GF-D8 (cell line): ENCODE data around the gene SDSL.

Experiments used
- DNase-seq: peaks from one replicate; lab custom pipeline; 2025; lab: John Stamatoyannopoulos, UW

SDSL gene

GRCh38 chr12:113449299-113449698 lies 27.1 kb downstream of the SDSL start:
- DNase-seq: no peak

GRCh38 chr12:113449839-113450238 lies 27.7 kb downstream of the SDSL start:
- no peak for DNase-seq

DNA sequence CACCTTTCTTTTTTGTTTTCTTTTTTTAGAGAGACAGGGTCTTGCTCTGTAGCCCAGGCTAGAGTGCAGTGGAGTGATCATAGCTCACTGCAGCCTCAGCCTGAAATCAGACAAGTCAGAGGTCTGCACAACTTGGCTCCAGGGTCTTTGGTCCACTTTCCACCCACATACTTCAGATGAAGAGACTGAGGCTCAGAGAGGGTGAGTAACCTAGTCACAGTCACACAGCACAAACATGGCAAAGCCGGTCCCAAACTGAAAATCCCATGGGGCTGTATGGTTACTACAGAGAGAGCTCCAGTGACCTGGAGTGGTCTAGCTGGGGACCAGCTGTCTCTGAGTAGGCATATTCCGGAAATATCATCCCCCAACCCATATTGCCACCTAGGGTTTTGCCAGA lies 30.3 kb downstream of the SDSL start:
- DNase-seq: no peak

- DNase-seq: no peak
Measured at GRCh38 chr12:113453330-113453729, 31.1 kb downstream of the SDSL start.

GRCh38 chr12:113456199-113456598 lies 34.0 kb downstream of the SDSL start:
- DNase-seq: no peak

DNA sequence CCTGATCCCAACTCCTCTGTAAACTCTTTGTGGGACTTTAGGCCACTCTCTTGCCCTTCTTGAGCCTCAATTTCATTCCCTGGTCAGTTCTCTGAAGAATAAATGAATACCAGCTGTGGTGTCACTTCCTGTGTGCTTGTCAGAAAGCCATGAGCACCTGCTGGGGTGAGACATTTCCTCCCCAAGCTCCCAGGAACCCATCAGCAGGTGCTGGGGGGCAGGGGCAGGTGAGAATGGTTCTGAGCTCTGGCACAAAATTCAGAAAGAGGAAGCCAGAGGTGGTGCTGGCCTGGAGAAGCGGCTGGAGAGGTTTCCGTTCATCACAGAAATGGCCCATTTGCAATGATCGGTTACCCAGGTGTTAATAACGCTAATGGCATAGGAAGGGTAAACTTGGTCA lies 34.6 kb downstream of the SDSL start:
- DNase-seq: no peak

- DNase-seq: no peak
Measured at GRCh38 chr12:113457185-113457584, 35.0 kb downstream of the SDSL start.

- no peak for DNase-seq
Measured at GRCh38 chr12:113457710-113458109, 35.5 kb downstream of the SDSL start.

DNA sequence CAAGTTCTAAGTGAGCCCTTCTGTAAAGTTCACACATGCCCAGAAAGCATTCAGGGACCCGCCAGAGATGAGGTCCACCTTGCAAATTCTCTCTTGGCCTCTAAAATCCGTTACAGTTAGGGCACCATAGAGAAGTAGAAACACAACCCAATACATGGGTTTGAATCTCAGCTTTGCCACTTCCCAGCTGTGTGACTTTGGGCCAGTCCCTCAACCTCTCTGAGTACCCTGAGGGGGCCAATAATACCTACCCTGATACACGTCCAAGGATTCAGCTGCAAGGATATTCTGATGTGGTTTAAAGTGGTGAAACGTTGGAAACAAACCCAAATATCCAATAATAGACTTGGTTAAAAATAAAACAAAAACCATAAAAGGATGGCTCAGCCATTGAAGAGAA lies 37.8 kb downstream of the SDSL start:
- DNase-seq: no peak

- no peak for DNase-seq
Measured at GRCh38 chr12:113461666-113462065, 39.5 kb downstream of the SDSL start.

DNA sequence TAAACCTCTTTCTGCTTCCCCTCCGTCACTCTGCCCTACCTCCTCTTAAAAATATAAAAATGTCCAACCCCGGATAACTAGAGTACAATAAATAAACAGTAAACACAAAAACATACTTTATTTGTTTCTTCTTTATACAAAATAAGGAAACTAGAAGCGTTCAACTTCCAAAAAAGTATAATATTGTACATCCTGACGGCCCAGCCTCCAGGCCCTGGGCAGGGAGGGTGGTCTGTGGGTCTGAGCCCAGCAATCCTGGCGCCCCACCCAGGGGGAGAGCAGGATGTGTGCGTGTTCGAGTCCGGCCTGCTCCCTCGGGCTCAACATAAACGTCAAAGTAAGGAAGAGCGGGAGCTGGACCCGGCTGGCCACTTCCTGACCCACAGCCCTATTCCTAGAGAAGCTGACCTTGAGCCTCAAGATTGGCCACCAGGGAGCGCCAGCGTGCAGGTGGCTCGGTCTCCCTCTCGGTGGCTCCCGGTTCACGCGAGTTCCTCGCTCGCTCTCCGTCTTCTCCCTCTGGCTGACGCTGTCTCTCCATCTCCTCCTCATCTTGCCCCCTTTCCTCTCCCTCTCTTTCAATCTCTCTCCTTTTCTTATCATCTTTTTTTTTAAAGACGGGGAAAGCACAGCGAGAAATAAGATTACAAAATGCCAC lies 40.1 kb downstream of the SDSL start:
- no peak for DNase-seq

- DNase-seq: no peak
Measured at GRCh38 chr12:113462998-113463745, 41.0 kb downstream of the SDSL start.

- no peak for DNase-seq
Measured at GRCh38 chr12:113463746-113464451, 41.7 kb downstream of the SDSL start.

DNA sequence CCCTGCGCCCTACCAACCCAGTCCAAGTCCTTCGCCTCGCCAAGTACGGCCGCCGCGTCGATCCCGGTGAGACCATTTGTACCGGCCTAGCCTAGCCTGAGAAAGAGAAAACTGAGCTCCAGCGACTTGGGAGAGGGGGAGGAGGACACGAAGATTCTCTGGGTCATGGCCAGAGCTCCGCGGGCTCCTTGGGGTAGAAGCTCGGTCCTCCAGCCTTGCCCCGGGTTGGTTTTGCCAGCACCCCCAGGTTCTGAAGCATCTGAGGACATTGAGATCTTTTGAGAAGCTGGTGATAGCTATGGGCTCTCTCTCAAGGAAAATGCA lies 42.2 kb downstream of the SDSL start:
- no peak for DNase-seq

DNA sequence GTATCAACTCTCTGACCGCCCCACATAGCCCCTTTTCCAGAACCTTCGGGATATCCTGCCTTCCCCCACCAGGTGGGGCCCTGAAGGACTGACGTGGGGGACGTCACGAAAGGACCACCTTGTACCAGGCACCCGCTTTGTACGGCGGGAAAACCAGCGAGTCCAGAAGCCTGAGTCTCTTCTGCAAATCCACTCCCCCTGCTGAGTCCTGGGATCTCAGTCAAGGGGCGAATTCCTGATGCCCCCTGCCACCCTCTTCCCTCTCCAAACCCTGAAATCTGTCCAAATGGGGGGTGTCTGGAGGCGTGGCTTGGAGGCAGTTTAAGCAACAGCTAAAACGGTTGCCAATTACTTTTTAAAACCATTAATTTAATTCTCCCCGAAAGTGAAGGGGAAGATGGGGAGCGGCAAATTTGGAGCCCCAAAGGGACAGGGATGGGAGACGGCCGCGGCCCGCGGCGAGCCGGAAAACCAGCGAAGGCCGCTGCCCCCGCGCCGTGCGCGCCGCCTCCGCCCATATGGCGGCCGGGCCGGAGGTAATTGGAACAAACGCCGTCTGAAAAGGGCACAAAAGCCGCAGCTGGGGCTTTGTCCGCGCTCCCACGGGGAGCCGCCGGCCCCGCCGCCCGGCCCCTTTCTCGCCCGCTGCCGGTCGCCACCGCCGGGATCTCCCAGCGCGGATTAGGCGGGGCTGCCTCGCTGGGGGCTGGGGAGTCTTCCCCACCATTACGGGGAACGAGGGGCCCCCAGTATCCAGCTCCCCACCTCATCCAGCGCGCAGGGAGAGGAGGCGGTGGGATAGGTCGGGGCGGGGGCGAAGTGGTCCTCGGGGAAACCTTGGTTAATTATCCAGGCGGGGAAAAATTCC lies 42.9 kb downstream of the SDSL start:
- no peak for DNase-seq

GRCh38 chr12:113465808-113466453 lies 43.8 kb downstream of the SDSL start:
- DNase-seq: no peak

GRCh38 chr12:113466454-113467141 lies 44.4 kb downstream of the SDSL start:
- DNase-seq: no peak

DNA sequence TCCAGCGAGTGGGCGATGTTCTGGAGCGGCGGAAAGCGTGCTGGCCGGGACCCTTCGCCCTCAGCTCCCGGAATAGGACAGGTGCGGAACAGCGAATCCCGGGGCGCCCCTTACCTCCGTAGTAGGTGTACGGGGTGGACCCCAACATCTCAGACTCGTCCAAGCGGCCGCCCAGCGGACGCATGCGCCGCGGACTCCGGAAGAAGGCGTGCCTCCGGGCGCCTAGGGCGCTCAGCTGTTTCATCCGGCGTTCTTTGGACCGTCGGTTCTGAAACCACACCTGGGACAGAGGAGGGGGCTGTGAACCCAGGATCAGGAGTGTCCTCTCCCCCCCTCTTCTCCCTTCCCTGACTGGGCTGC lies 44.9 kb downstream of the SDSL start:
- DNase-seq: no peak

- DNase-seq: no peak
Measured at GRCh38 chr12:113467502-113468364, 45.6 kb downstream of the SDSL start.
